Mesenteric fat pad (tissue), 1 donor: ENCODE measurements around the gene ZNF425. TPM values are rescaled to one million over a fixed set of nuclear protein-coding genes. Genes with fewer than 3 reads are reported as not detected.
"Not testable (repeated sequence)": the region's sequence is repeated elsewhere in the genome, so short reads cannot be mapped to it uniquely, and the experiment has no call there.

Source experiments
- DNase-seq: peaks from one replicate; pipeline ENCODE4 v3.0.0-alpha.2; 2020; ENCODE audit warnings: low spot score
- long read RNA-seq: library from polyadenylated mRNA; unstranded; transcript quantifications from one replicate; pipeline ENCODE4 v2.0.0, GENCODE V29; 2020
- total RNA-seq: library from RNA; stranded (reverse); fragmentation: NEBNext Ultra II Directional; extraction: Animal tissue kit (Norgen Biotek cat#: 25700); gene quantifications from one replicate; pipeline ENCODE4 v1.2.1, GENCODE V29; 2021
- donor health status: DM: yes; HTN: yes; CAD: no.

The ZNF425 gene
- total RNA-seq = 0.64 TPM
- long read RNA-seq, partial matches to known transcripts = 0 of 2 reads
- long read RNA-seq, other reads (novel, unspliced or antisense) = 2 of 2 reads

DNA sequence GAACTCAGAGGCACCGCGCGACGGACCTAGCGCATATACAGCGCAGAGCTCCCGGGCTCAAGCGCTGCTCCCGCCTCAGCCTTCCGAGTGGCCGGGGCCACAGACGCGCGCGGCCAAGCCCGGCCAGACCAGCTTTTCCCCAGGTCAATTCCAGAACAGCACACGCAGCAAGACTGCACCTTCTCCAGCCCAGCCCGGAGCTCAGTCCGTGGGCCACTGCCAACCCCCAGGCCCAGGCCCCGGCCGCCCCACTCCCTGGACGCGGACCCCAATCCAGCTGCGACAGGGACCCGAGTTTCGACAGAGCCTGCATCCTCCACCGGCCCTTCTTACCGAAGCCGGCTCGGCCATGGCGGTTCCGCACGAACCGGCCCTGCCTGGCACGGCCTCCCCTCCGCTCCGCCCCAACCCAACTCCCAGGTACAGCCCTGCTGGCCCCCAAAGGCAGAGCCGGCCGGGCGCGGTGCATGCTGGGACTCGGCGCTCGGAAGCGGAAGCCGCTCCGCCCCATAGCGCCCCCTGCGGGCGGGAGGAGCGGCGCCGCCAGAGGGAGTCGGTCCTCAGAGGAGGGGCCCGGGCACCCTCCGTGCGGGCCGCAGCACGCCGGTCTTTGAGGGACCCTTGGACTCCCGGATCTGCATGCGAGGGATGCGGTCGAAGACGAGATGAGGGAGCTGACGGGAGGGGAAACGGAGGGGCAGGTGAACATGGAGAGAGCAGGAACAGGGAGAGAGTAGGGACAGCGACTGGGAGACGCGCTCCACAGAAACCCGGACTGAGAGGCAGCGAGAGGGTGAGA is at the start of gene ZNF425:
ZNF425 (minus strand) TSS at position 462 of the 799 bp plus-strand sequence; CDS start at position 351, 111 bp downstream.
- DNase-seq = peak; percentile 99

GRCh38 chr7:149175150-149175549 is 49.0 kb upstream of the ZNF425 start:
- DNase-seq = no peak

GRCh38 chr7:149172534-149172920 is 46.4 kb upstream of the ZNF425 start:
- DNase-seq = no peak

- no peak for DNase-seq
Measured at GRCh38 chr7:149171892-149172533, 45.9 kb upstream of the ZNF425 start.

GRCh38 chr7:149166630-149167352 is 40.7 kb upstream of the ZNF425 start:
- no peak for DNase-seq

- no peak for DNase-seq
Measured at GRCh38 chr7:149166142-149166541, 40.0 kb upstream of the ZNF425 start.

GRCh38 chr7:149161241-149161848 is 35.2 kb upstream of the ZNF425 start:
- DNase-seq = no peak

DNA sequence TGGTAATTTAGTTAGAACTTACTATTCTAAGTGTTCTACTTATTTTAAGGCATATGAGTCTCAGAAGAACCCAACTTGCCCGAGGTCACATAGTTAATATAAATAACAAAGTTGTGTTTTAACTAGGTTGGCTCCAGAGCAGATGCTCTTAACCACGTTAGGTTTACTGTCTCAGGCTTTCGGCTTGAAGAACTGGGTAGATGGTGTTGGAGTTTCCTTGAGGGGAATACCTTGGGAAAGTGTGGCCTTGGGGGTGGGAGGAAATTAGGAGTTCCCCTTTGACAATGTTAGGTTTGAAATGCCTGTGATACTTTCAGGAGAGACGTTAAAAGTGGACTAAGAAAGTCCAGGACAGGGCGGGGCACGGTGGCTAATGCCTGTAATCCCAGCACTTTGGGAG is 30.8 kb upstream of the ZNF425 start:
- no peak for DNase-seq

DNA sequence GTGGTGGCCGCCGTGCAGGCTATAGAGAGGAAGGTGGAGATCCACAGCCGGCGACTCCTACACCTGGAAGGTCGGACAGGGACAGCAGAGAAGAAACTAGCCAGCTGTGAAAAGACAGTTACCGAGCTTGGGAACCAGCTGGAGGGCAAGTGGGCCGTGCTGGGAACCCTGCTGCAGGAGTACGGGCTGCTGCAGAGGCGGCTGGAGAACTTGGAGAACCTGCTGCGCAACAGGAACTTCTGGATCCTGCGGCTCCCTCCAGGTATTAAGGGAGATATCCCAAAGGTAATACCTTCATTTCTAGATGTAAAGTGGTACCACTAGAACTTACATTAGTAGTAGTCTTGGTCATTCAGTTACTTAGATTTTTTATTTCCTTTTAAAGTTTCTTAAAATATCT is 27.9 kb upstream of the ZNF425 start:
- DNase-seq = no peak

DNA sequence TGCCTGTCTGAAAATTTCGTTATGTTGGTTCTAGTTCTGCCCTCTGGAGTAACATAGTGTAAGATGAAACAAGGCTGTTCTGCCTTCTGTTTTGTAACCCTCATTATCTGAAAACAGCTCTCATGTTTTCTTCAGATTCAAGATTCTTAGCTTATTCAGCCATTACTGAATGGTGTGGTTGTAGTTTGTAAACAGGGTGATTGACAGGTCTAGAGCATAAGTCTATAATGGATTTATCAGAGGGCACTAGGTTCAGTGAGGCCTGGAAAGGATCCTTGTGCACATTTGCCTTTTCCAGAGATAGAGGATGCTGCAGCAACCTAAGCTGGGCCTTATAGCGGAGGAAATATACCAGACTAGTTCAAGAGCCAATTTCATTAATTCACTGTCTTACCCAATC is 27.2 kb upstream of the ZNF425 start:
- no peak for DNase-seq

- DNase-seq = no peak
Measured at GRCh38 chr7:149150981-149151380, 24.9 kb upstream of the ZNF425 start.

DNA sequence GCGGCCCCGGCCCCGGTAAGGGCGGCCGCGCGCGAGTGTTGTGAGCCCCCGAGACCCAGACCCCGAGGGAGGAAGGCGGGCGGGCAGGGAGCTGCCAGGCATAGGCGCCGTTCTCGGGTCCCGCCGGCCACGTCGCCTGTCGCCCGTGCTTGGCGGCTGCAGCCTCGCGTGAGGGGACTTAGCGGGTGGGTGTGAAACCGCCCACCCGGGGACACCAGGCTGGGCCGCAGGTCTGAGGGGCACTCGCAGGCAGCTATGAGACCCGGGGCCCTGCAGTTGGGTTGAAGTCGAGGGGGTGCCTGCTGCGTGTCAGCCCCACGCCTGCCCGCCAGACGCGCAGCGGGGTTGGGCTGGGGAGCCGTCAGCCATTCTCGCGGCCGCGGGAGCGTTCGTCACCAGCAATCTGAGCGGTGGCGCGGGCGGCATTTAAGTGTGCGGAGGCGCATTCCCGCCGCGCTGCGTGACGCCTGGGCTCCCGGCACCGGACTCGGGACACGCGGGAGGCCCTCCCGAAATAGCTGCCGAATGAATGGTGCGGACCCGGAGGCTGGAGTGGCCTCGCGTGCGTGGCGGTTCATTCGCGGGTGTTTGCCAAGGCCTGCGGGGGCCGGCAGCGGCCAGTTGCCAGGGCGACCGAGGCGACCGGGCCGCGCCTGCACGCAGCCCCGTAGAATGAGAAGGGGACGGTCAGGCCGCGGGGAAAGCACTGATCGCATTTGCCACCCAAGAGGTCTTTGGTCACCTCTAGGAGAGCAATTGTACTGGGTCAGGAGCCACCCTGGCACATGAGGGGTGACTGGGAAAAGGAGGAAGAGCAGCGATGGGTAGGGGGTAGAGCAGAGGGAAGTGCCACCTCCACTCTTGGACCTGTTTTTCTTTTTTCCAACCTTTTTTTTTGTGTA is 21.9 kb upstream of the ZNF425 start:
- DNase-seq = peak; percentile 92

- DNase-seq = peak; percentile 94
Measured at GRCh38 chr7:149147072-149147751, 21.1 kb upstream of the ZNF425 start, which contains the start of gene ZNF398. Gene ZNF398, plus strand, starts transcription at chr7:149147453. Its CDS starts 290 bp downstream, at chr7:149147743.

DNA sequence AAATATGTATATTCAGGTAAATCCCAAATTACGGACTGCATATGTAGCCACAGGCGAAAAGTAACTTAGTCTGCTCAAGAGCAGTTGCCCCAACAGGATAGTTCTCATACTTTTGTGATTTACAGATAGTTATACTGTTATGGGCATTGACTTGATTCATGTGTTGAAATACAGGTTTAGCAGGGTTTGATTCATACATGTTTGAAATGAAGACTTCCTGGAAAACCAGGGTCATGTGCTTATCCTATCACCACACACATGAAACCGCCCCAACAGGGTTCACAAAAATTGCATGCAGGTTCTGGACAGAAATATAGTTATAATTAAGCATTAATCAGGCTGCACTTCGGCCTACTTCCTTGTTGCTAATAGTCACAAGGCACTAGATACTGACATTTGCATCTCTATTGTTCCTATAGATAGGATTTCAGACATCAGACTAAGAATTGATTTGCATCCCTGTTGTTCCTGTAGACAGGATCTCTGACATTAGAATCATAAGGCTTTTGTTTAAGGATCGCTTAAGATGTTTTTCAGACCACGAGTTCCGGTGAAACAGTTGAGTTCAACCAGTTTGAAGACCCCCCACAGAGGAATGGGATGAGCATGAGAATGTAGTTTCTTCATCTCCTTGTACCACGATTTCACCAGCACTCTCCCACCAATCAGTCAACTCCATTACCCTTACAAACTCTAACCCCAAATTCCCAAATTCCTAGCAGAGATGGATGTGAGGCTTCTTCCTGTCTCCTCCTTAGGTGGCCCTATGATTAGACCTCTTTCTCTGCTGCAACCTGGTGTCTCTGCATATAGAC is 19.1 kb upstream of the ZNF425 start:
- no peak for DNase-seq

DNA sequence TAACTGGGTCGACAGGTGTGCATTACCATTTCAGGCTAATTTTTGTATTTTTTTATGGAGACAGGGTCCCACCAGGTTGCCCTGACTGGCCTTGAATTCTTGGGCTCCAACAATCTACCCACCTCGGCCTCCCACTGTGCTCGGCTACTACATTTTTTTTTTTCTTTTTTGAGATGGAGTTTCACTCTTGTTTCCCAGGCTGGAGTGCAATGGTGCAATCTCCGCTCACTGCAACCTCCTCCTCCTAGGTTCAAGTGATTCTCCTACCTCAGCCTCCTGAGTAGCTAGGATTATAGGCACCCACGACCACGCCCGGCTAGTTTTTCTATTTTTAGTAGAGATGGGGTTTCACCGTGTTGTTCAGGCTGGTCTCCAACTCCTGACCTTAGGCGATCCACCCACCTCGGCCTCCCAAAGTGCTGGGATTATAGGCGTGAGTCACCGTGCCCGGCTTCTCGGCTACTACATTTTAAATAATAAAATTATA is 18.4 kb upstream of the ZNF425 start:
- not testable (repeated sequence) for DNase-seq

DNA sequence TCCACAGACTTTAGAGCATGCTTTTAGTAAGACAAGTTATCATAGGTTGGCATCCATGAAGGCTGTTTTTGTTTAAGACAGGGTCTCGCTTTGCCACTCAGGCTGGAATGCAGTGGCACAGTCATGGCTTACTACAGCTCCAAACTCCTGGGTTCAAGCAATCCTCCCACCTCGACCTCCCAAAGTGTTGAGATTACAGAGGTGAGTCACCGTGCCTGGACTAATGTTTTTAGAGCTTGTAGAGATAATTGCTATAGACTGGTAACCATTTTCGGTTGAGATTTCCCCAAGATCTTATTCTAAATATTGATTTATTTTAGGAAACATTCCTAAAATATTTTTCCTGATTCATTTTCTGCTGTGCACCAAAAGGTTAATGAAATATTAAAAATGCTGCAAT is 15.8 kb upstream of the ZNF425 start:
- DNase-seq = no peak

- DNase-seq = no peak
Measured at GRCh38 chr7:149140831-149141230, 14.7 kb upstream of the ZNF425 start.

GRCh38 chr7:149136118-149136517 is 10.0 kb upstream of the ZNF425 start:
- no peak for DNase-seq
